GM12878 (cell line): ENCODE data around the gene NDST3. TPM values are rescaled to one million over a fixed set of nuclear protein-coding genes. Genes with fewer than 3 reads are reported as not detected.

ENCODE experiments used
- ATAC-seq: fragments of 200-7000 bp; cut with Tn5 transposase; 3 replicates; pipeline ENCODE4 v1.9.1; 2020; ENCODE audit warnings: mild to moderate bottlenecking, moderate library complexity
- BruUV-seq: library from RNA; stranded (reverse); fragments of 400-500 nt; replicated peaks from 2 replicates; lab custom pipeline; 2021; lab: Mats Ljungman, UMichigan
- CTCF ChIA-PET: fragments of 300-600 bp; sonication (Branson Sonifier 250); formaldehyde crosslinking; extraction: SDS; loops from one replicate; lab custom pipeline; 2021; ENCODE audit warnings: inconsistent platforms; lab: Yijun Ruan, JAX
- POLR2A ChIA-PET: fragments of 350-600 bp; formaldehyde crosslinking; extraction: SDS; loops from one replicate; lab custom pipeline; 2021; ENCODE audit warnings: inconsistent platforms; lab: Charles Lee
- RAD21 ChIA-PET: fragments of 300-600 bp; sonication (Branson Sonifier 250); formaldehyde crosslinking; loops from one replicate; lab custom pipeline; 2023; ENCODE audit warnings: antibody characterized with exemption; ENCODE audit not compliant: unreplicated experiment; lab: Charles Lee
- SMC1A ChIA-PET: fragments of 300-600 bp; sonication (Branson Sonifier 250); formaldehyde crosslinking; loops from one replicate; lab custom pipeline; 2023; ENCODE audit not compliant: unreplicated experiment, uncharacterized antibody; lab: Charles Lee
- DNase-seq: peaks from one replicate; pipeline ENCODE4 v3.0.0-alpha.2; 2011; ENCODE audit warnings: low read depth, low spot score
- FAIRE-seq: peaks from 3 replicates; lab custom pipeline; 2011; peaks lifted over from hg19 to GRCh38; lab: Jason Lieb, UNC
- H2AFZ ChIP-seq: 2 replicates; pipeline ENCODE4 v1.6.0; 2011; ENCODE audit warnings: low read depth, low read length, control low read depth; ENCODE audit not compliant: control insufficient read depth
- H3K27ac ChIP-seq: 2 replicates; pipeline ENCODE4 v1.5.1; 2011; ENCODE audit warnings: control low read depth; ENCODE audit not compliant: control insufficient read depth, insufficient read depth
- H3K27me3 ChIP-seq, 2 experiments: replicated peaks in 1 of 2; 2 replicates each; pipeline versions ENCODE4 v1.6.0 to v1.6.1; 2011; ENCODE audit warnings: low read length in 1 of 2; ENCODE audit not compliant: control insufficient read depth in 2 of 2, insufficient read depth in 2 of 2
- H3K36me3 ChIP-seq, 2 experiments: 2 replicates each; pipeline ENCODE4 v1.5.1; 2011; ENCODE audit warnings: low read length in 1 of 2; ENCODE audit not compliant: control insufficient read depth in 2 of 2, insufficient read depth in 2 of 2
- H3K4me1 ChIP-seq: 2 replicates; pipeline ENCODE4 v1.6.1; 2011; ENCODE audit warnings: mild to moderate bottlenecking, low read length, moderate library complexity, mixed read lengths; ENCODE audit not compliant: control insufficient read depth, insufficient read depth
- H3K4me2 ChIP-seq: 2 replicates; pipeline ENCODE4 v1.6.0; 2011; ENCODE audit warnings: control low read depth; ENCODE audit not compliant: control insufficient read depth, insufficient read depth
- H3K4me3 ChIP-seq: fragments of 200-600 bp; sonication (generic); 2 replicates; pipeline ENCODE4 v1.5.1; 2016
- H3K79me2 ChIP-seq: 2 replicates; pipeline ENCODE4 v1.6.0; 2011; ENCODE audit warnings: low read length; ENCODE audit not compliant: control insufficient read depth, insufficient read depth
- H3K9ac ChIP-seq: 2 replicates; pipeline ENCODE4 v1.8.0; 2011; ENCODE audit warnings: low read length, control low read depth, mixed read lengths; ENCODE audit not compliant: control insufficient read depth, insufficient read depth
- H3K9me3 ChIP-seq: replicated peaks from 3 replicates; pipeline ENCODE4 v1.5.1; 2011; ENCODE audit warnings: mild to moderate bottlenecking, low read length; ENCODE audit not compliant: control insufficient read depth, insufficient read depth
- H4K20me1 ChIP-seq: 2 replicates; pipeline ENCODE4 v1.6.0; 2011; ENCODE audit not compliant: control insufficient read depth, insufficient read depth
- BRCA1 ChIP-seq: IDR thresholded peaks from 2 replicates; pipeline ENCODE4 v1.6.1; 2011; ENCODE audit warnings: low read depth, low read length, improper control_type of control experiment
- HDGF ChIP-seq: fragments of 450-650 bp; IDR thresholded peaks from 2 replicates; pipeline ENCODE4 v1.6.1; 2016; ENCODE audit warnings: antibody characterized with exemption
- POLR2A ChIP-seq: IDR thresholded peaks from 2 replicates; pipeline ENCODE4 v1.6.1; 2011; ENCODE audit warnings: low read depth, mild to moderate bottlenecking, low read length
- SPI1 ChIP-seq: IDR thresholded peaks from 2 replicates; pipeline ENCODE4 v1.6.1; 2011; ENCODE audit warnings: low read depth, mild to moderate bottlenecking, low read length, moderate library complexity, borderline replicate concordance; ENCODE audit not compliant: insufficient read depth
- ZZZ3 ChIP-seq: IDR thresholded peaks from 2 replicates; pipeline ENCODE4 v1.6.1; 2011; ENCODE audit warnings: low read depth; ENCODE audit not compliant: control insufficient read depth, insufficient read length
- WGBS: methylation state at CpG from one replicate; pipeline ENCODE4 v1.1.6; 2016; ENCODE audit warnings: low lambda C conversion rate; ENCODE audit not compliant: insufficient replicate concordance, insufficient coverage; ENCODE audit errors: missing lambda C conversion rate; 5-methylcytosine and 5-hydroxymethylcytosine counted together
- in situ Hi-C: fragments of 300-500 bp; cut with MboI; formaldehyde crosslinking; loops from 9 replicates; pipeline ENCODE4 v1.14.3; 2018; ENCODE audit warnings: mixed read lengths
- intact Hi-C: fragments of 100-400 bp; cut with micrococcal nuclease; formaldehyde crosslinking; loops from one replicate; pipeline ENCODE4 v1.14.2; 2022; ENCODE audit not compliant: unreplicated experiment
- polyA plus RNA-seq, 11 experiments: library from polyadenylated mRNA; depleted of rRNA in 4 of 11; unstranded in 6 of 11; stranded (reverse) in 5 of 11; fragments of >200 nt; fragmentation: Nextera tagmentation in 4 of 11; fragmentation: Illumina TruSeq in 1 of 11; extraction: Ambion mirVana in 4 of 11; extraction: Trizol in 1 of 11; gene quantifications; 1 replicate in 1 of 11; 2 replicates in 10 of 11; pipeline versions ENCODE4 v1.2.1 to v1.2.3, GENCODE V29; 2011 to 2016; ENCODE audit warnings: inconsistent platforms in 2 of 11, missing spikeins in 2 of 11, low read depth in 1 of 11
- total RNA-seq, 4 experiments: library from RNA; depleted of rRNA in 3 of 4; stranded (reverse); fragments of >200 nt in 3 of 4; fragmentation: Illumina TruSeq in 1 of 4; extraction: Trizol in 1 of 4; gene quantifications; 2 replicates each; pipeline versions ENCODE4 v1.2.1 to v1.2.3, GENCODE V29; 2013 to 2021
- TF ChIP-seq, protein P1 (sequence below): fragments of 450-650 bp; IDR thresholded peaks from 2 replicates; pipeline ENCODE4 v1.6.1; 2016; ENCODE audit warnings: mild to moderate bottlenecking

Gene NDST3
- total and polyA plus RNA-seq, 10 of the 15 experiments (the other 5 are each of a cell fraction or from before 2014, with no cell fraction given) = 0.03 TPM; not detected in 8

DNA sequence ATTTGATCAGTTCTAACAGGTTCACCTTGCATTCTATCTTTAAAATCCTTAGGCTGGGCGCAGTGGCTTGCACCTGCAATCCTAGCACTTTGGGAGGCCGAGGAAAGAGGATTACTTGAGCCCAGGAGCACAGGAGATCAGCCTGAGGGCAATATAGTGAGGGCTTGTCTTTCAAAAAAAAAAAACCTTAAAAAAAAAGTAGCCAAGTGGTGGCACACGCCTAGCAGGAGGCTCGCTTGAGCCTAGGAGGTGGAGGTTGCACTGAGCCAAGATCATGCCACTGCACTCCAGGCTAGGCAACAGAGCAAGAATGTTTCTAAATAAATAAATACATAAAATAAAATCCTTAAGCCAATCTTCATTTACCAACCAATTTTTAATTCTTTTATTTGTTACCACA lies 243.0 kb downstream of the NDST3 start:
- Histone ChIP-seq H3K9ac (peak overlapping the region; percentile 77; the same call in 1 of the 2 replicates), H4K20me1 (no peaks in the 10 kb centered on the region), H2AFZ (no peak overlapping the region), H3K27me3 (no peaks in the 10 kb centered on the region), H3K36me3 (peaks cover 0 to 5% of the 10 kb centered on the region in 2 experiments; a peak in 2 of 4 replicates), H3K4me1 (peaks cover 4% of the 10 kb centered on the region; the same call in 1 of the 2 replicates), H3K79me2 (peaks cover 27% of the 10 kb centered on the region), H3K9me3 (no peaks in the 10 kb centered on the region), H3K27ac (peak overlapping the region; percentile 80), H3K4me2 (peak overlapping the region; percentile 76), H3K4me3 (peak overlapping the region; percentile 57; the same call in 1 of the 2 replicates)
- no TSS peak for BruUV-seq
- intact Hi-C loops (no loop called here), in situ Hi-C loops (no loop called here)
- WGBS = 90% methylated on average over 4 of the region's 4 CpGs
- ChIA-PET RAD21 (no interaction called here), POLR2A (no interaction called here), SMC1A (no interaction called here), CTCF (no interaction called here)
- no peak for FAIRE-seq
- no peak for DNase-seq
- ATAC-seq = no peak
- no peak for TF ChIP-seq ZZZ3
- TF ChIP-seq, protein P1, sequence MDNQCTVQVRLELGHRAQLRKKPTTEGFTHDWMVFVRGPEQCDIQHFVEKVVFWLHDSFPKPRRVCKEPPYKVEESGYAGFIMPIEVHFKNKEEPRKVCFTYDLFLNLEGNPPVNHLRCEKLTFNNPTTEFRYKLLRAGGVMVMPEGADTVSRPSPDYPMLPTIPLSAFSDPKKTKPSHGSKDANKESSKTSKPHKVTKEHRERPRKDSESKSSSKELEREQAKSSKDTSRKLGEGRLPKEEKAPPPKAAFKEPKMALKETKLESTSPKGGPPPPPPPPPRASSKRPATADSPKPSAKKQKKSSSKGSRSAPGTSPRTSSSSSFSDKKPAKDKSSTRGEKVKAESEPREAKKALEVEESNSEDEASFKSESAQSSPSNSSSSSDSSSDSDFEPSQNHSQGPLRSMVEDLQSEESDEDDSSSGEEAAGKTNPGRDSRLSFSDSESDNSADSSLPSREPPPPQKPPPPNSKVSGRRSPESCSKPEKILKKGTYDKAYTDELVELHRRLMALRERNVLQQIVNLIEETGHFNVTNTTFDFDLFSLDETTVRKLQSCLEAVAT = peak; percentile 69; the same call in 1 of the 2 replicates
- no peak for TF ChIP-seq HDGF
- TF ChIP-seq POLR2A = no peak
- peak; percentile 20; the same call in 1 of the 2 replicates for TF ChIP-seq SPI1
- TF ChIP-seq BRCA1 = no peak
